ENCODE results near the gene HDAC4. TPM values are rescaled to one million over a fixed set of nuclear protein-coding genes. Genes with fewer than 3 reads are reported as not detected.

The HDAC4 gene
- total and polyA plus RNA-seq, 2 donors (not counting 1 experiment from before 2014, with no cell fraction given) = 13.5 to 46.0 TPM

GRCh38 chr2:239267288-239267951 lies 133.4 kb downstream of the HDAC4 start:
- Histone ChIP-seq H3K36me3 (replicated peaks in 1 of 2; ENCODE audit: control extremely low read depth in 1 of 2, control insufficient read depth in 1 of 2, extremely low read depth in 1 of 2, insufficient read depth in 2 of 2, low read length in 1 of 2) (no peaks in the 10 kb centered on the region), H2AFZ (ENCODE audit: insufficient read depth, low read depth, low read length, poor library complexity, severe bottlenecking) (peak overlapping the region; percentile 12), H3K79me2 (ENCODE audit: control insufficient read depth, insufficient read depth, low read length) (peaks cover 62% of the 10 kb centered on the region), H3K4me3 (ENCODE audit: control extremely low read depth in 1 of 5, extremely low read depth in 1 of 5, insufficient read depth in 1 of 5, low read depth in 2 of 5, low read length in 4 of 5) (peak overlapping the region; percentile 4 to 79 (median 26)), H3K9ac (ENCODE audit: low read length) (peak overlapping the region; percentile 59), H3K27me3 (replicated peaks in 1 of 4; ENCODE audit: control extremely low read depth in 1 of 4, control insufficient read depth in 3 of 4, insufficient read depth in 4 of 4, low read length in 3 of 4) (peaks cover 0 to 92% (median 36%) of the 10 kb centered on the region in 4 experiments), H4K20me1 (ENCODE audit: control insufficient read depth, insufficient read depth, low read length, poor library complexity, severe bottlenecking) (peaks cover 98% of the 10 kb centered on the region), H3K9me3 (ENCODE audit: control extremely low read depth in 1 of 3, control insufficient read depth in 2 of 3, insufficient read depth in 1 of 3, low read length in 2 of 3) (peaks cover 0 to 24% (median 0%) of the 10 kb centered on the region in 3 donors), H3K27ac (ENCODE audit: low read length in 2 of 2) (no peak overlapping the region), H3K4me2 (replicated peaks; ENCODE audit: low read depth, low read length, poor library complexity, severe bottlenecking) (peak overlapping the region; percentile 85), H3K4me1 (ENCODE audit: control insufficient read depth in 2 of 2, insufficient read depth in 2 of 2, low read length in 2 of 2) (peaks cover 55 to 62% of the 10 kb centered on the region in 2 donors)
- peak overlapping the region; percentile 79 for H3K27ac Mint-ChIP-seq
- H3K4me3 Mint-ChIP-seq = peak overlapping the region; percentile 87
- ChIA-PET POLR2A (interaction anchor here (0.7 to 1.8 kb wide), 3 partner anchors 14 to 134 kb away, joined by 3 to 9 read pairs (median 3); partner anchors contain the start of gene HDAC4), CTCF (interaction anchor here (0.7 to 2.9 kb wide), 24 partner anchors 9 to 723 kb away, joined by 3 to 28 read pairs (median 5); no protein-coding TSS in a partner anchor)
- no peaks in the 10 kb centered on the region for H3K9me3 Mint-ChIP-seq (ENCODE audit: insufficient read depth)
- DNase-seq = peak; percentile 91
- intact Hi-C loops (cut with micrococcal nuclease) = loop anchor here (1.0 to 5.0 kb wide), 5 partner anchors 8 to 134 kb away; partner anchors contain the start of gene HDAC4
- peaks cover 56% of the 10 kb centered on the region for H3K4me1 Mint-ChIP-seq
- 5% methylated on average over 20 of the region's 22 CpGs for WGBS (ENCODE audit: insufficient coverage)
- peak; percentile 95 for ATAC-seq (ENCODE audit: low read depth)
- no peak for TF ChIP-seq EZH2 (IDR thresholded peaks at IDR 0.05; ENCODE audit: borderline replicate concordance, insufficient read depth, low read depth, low read length, poor library complexity, severe bottlenecking)
- peak; percentile 73 for TF ChIP-seq CTCF (IDR thresholded peaks at IDR 0.05)
- H3K27me3 Mint-ChIP-seq = peaks cover 60% of the 10 kb centered on the region
